ENCODE measurements around the gene GAL. TPM values are rescaled to one million over a fixed set of nuclear protein-coding genes. Genes with fewer than 3 reads are reported as not detected.
A peak's percentile ranks its signal among the peaks of the same experiment; 100 is the strongest.
"Not testable (repeated sequence)": the region's sequence is repeated elsewhere in the genome, so short reads cannot be mapped to it uniquely, and the experiment has no call there.

The GAL gene, protein sequence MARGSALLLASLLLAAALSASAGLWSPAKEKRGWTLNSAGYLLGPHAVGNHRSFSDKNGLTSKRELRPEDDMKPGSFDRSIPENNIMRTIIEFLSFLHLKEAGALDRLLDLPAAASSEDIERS
- 1 to 10 TPM; 1.7 to 2.0 TPM for total RNA-seq
- polyA plus RNA-seq: not detected

- Mint-ChIP-seq H3K9me3 (no peaks in the 10 kb centered on the region), H3K4me3 (peak within 1 kb of the TSS in 2 of 7 donors; percentile 28 to 72), H3K27ac (peak within 1 kb of the TSS in 1 of 8 donors; percentile 54), H3K36me3 (no peaks in the 10 kb centered on the region), H3K4me1 (peaks cover 6 to 13% (median 8%) of the 10 kb centered on the region in 3 donors), H3K27me3 (peaks cover 43 to 47% of the 10 kb centered on the region in 2 donors)
- ChIA-PET CTCF (no interaction called here), POLR2A (no interaction called here)
- H3K36me3 ChIP-seq (ENCODE audit: insufficient read depth, low read length): no peaks in the 10 kb centered on the region
- H3K4me3 ChIP-seq (ENCODE audit: low read length): no peak within 1 kb of the TSS
- H3K27ac ChIP-seq (ENCODE audit: low read depth, low read length): no peak within 1 kb of the TSS
- no peaks in the 10 kb centered on the region for H3K9me3 ChIP-seq (ENCODE audit: low read length)
- peaks cover under 1% of the 10 kb centered on the region for H3K4me1 ChIP-seq (ENCODE audit: insufficient read depth, low read length)
- DNase-seq: no peak
- H3K27me3 ChIP-seq (ENCODE audit: insufficient read depth, low read length, poor library complexity, severe bottlenecking): peaks cover 17% of the 10 kb centered on the region
Observed at GRCh38 chr11:68684385-68685356, at the start of gene GAL. Gene GAL (plus strand): TSS chr11:68684544. CDS start chr11:68684924, 380 bp downstream.

- H3K36me3 Mint-ChIP-seq; POLR2A ChIA-PET; H3K27me3 ChIP-seq (ENCODE audit: insufficient read depth, low read length, poor library complexity, severe bottlenecking); H3K27ac Mint-ChIP-seq; H3K4me3 Mint-ChIP-seq; H3K36me3 ChIP-seq (ENCODE audit: insufficient read depth, low read length); DNase-seq; H3K4me1 ChIP-seq (ENCODE audit: insufficient read depth, low read length); H3K27ac ChIP-seq (ENCODE audit: low read depth, low read length); H3K4me1 Mint-ChIP-seq; H3K9me3 ChIP-seq (ENCODE audit: low read length); H3K4me3 ChIP-seq (ENCODE audit: low read length); CTCF ChIA-PET; H3K9me3 Mint-ChIP-seq: not testable (repeated sequence)
- peaks cover 13 to 37% of the 10 kb centered on the region in 2 donors for H3K27me3 Mint-ChIP-seq
Observed at GRCh38 chr11:68634606-68635005, 49.7 kb upstream of the GAL start.

DNA sequence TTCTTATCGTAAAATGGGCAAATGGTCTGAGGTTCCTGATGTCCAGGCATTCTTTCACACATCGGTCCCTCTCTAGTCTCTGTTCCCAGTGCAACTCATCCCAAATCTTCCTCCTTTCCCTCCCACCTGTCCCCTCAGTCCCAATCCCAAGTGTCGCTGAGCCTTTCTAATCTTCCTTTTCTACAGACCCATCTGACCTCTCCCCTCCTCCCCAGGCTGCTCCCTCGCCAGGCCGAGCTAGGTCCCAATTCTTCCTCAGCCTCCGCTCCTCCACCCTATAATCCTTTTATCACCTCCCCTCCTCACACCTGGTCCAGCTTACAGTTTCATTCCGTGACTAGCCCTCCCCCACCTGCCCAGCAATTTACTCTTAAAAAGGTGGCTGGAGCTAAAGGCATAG is 49.2 kb upstream of the GAL start:
- H3K4me3 Mint-ChIP-seq; H3K36me3 Mint-ChIP-seq; H3K27ac Mint-ChIP-seq; CTCF ChIA-PET; POLR2A ChIA-PET; H3K27ac ChIP-seq (ENCODE audit: low read depth, low read length); H3K4me1 ChIP-seq (ENCODE audit: insufficient read depth, low read length); H3K9me3 Mint-ChIP-seq; H3K36me3 ChIP-seq (ENCODE audit: insufficient read depth, low read length); H3K4me1 Mint-ChIP-seq; H3K27me3 ChIP-seq (ENCODE audit: insufficient read depth, low read length, poor library complexity, severe bottlenecking); DNase-seq; H3K9me3 ChIP-seq (ENCODE audit: low read length); H3K4me3 ChIP-seq (ENCODE audit: low read length): not testable (repeated sequence)
- peaks cover 13 to 41% of the 10 kb centered on the region in 2 donors for H3K27me3 Mint-ChIP-seq

- H3K4me3 ChIP-seq (ENCODE audit: low read length); H3K27ac ChIP-seq (ENCODE audit: low read depth, low read length); CTCF ChIA-PET; H3K4me3 Mint-ChIP-seq; H3K27me3 ChIP-seq (ENCODE audit: insufficient read depth, low read length, poor library complexity, severe bottlenecking); H3K4me1 ChIP-seq (ENCODE audit: insufficient read depth, low read length); DNase-seq; POLR2A ChIA-PET; H3K9me3 Mint-ChIP-seq; H3K36me3 Mint-ChIP-seq; H3K9me3 ChIP-seq (ENCODE audit: low read length); H3K27ac Mint-ChIP-seq; H3K36me3 ChIP-seq (ENCODE audit: insufficient read depth, low read length); H3K4me1 Mint-ChIP-seq: not testable (repeated sequence)
- H3K27me3 Mint-ChIP-seq: peaks cover 13 to 48% of the 10 kb centered on the region in 2 donors
Observed at GRCh38 chr11:68635883-68636282, 48.5 kb upstream of the GAL start.

GRCh38 chr11:68639322-68639721 is 45.0 kb upstream of the GAL start:
- CTCF ChIA-PET; H3K4me3 Mint-ChIP-seq; H3K9me3 Mint-ChIP-seq; POLR2A ChIA-PET; H3K36me3 ChIP-seq (ENCODE audit: insufficient read depth, low read length); H3K36me3 Mint-ChIP-seq; H3K27ac ChIP-seq (ENCODE audit: low read depth, low read length); H3K4me3 ChIP-seq (ENCODE audit: low read length); H3K9me3 ChIP-seq (ENCODE audit: low read length); H3K27ac Mint-ChIP-seq; DNase-seq; H3K4me1 Mint-ChIP-seq; H3K27me3 ChIP-seq (ENCODE audit: insufficient read depth, low read length, poor library complexity, severe bottlenecking); H3K4me1 ChIP-seq (ENCODE audit: insufficient read depth, low read length): not testable (repeated sequence)
- H3K27me3 Mint-ChIP-seq: peaks cover 24 to 49% of the 10 kb centered on the region in 2 donors

GRCh38 chr11:68641880-68642279 is 42.5 kb upstream of the GAL start:
- H3K36me3 ChIP-seq (ENCODE audit: insufficient read depth, low read length): no peaks in the 10 kb centered on the region
- no peak overlapping the region for H3K4me3 ChIP-seq (ENCODE audit: low read length)
- no peak for DNase-seq
- ChIA-PET CTCF (no interaction called here), POLR2A (no interaction called here)
- no peak overlapping the region for H3K27ac Mint-ChIP-seq
- no peaks in the 10 kb centered on the region for H3K27me3 ChIP-seq (ENCODE audit: insufficient read depth, low read length, poor library complexity, severe bottlenecking)
- H3K9me3 ChIP-seq (ENCODE audit: low read length): no peaks in the 10 kb centered on the region
- H3K27ac ChIP-seq (ENCODE audit: low read depth, low read length): no peak overlapping the region
- H3K4me3 Mint-ChIP-seq: no peak overlapping the region
- H3K27me3 Mint-ChIP-seq: peaks cover 14 to 33% of the 10 kb centered on the region in 2 donors
- H3K4me1 Mint-ChIP-seq: no peaks in the 10 kb centered on the region
- peaks cover 4 to 10% (median 7%) of the 10 kb centered on the region in 5 donors for H3K9me3 Mint-ChIP-seq
- no peaks in the 10 kb centered on the region for H3K36me3 Mint-ChIP-seq
- H3K4me1 ChIP-seq (ENCODE audit: insufficient read depth, low read length): no peaks in the 10 kb centered on the region

GRCh38 chr11:68643585-68643984 is 40.8 kb upstream of the GAL start:
- Histone ChIP-seq H3K36me3 (ENCODE audit: insufficient read depth, low read length) (no peaks in the 10 kb centered on the region), H3K9me3 (ENCODE audit: low read length) (no peaks in the 10 kb centered on the region), H3K27me3 (ENCODE audit: insufficient read depth, low read length, poor library complexity, severe bottlenecking) (no peaks in the 10 kb centered on the region), H3K4me1 (ENCODE audit: insufficient read depth, low read length) (no peaks in the 10 kb centered on the region), H3K4me3 (ENCODE audit: low read length) (no peak overlapping the region), H3K27ac (ENCODE audit: low read depth, low read length) (no peak overlapping the region)
- H3K9me3 Mint-ChIP-seq: peaks cover 10 to 15% (median 14%) of the 10 kb centered on the region in 5 donors
- H3K4me3 Mint-ChIP-seq: no peak overlapping the region
- H3K27me3 Mint-ChIP-seq: peaks cover 16 to 23% of the 10 kb centered on the region in 2 donors
- H3K4me1 Mint-ChIP-seq: no peaks in the 10 kb centered on the region
- no peak for DNase-seq
- ChIA-PET CTCF (no interaction called here), POLR2A (no interaction called here)
- H3K36me3 Mint-ChIP-seq: peaks cover 0 to 4% (median 3%) of the 10 kb centered on the region in 3 donors
- peak overlapping the region in 1 of 8 donors; percentile 84 for H3K27ac Mint-ChIP-seq

GRCh38 chr11:68646832-68647231 is 37.5 kb upstream of the GAL start:
- peaks cover 0 to 4% (median 3%) of the 10 kb centered on the region in 3 donors for H3K36me3 Mint-ChIP-seq
- Histone ChIP-seq H3K27ac (ENCODE audit: low read depth, low read length) (no peak overlapping the region), H3K4me1 (ENCODE audit: insufficient read depth, low read length) (no peaks in the 10 kb centered on the region), H3K27me3 (ENCODE audit: insufficient read depth, low read length, poor library complexity, severe bottlenecking) (no peaks in the 10 kb centered on the region), H3K4me3 (ENCODE audit: low read length) (no peak overlapping the region), H3K9me3 (ENCODE audit: low read length) (no peaks in the 10 kb centered on the region), H3K36me3 (ENCODE audit: insufficient read depth, low read length) (no peaks in the 10 kb centered on the region)
- ChIA-PET CTCF (no interaction called here), POLR2A (no interaction called here)
- no peaks in the 10 kb centered on the region for H3K4me1 Mint-ChIP-seq
- H3K27ac Mint-ChIP-seq: no peak overlapping the region
- H3K9me3 Mint-ChIP-seq: peaks cover 10 to 15% (median 14%) of the 10 kb centered on the region in 5 donors
- peaks cover 13 to 16% of the 10 kb centered on the region in 2 donors for H3K27me3 Mint-ChIP-seq
- no peak overlapping the region for H3K4me3 Mint-ChIP-seq
- DNase-seq: no peak

Measured in CD8-positive, alpha-beta memory T cell (primary cell).